GM06990 (cell line): Measurements from ENCODE around the gene VBP1.
"Not testable (repeated sequence)": the region's sequence is repeated elsewhere in the genome, so short reads cannot be mapped to it uniquely, and the experiment has no call there.

Source experiments
- DNase-seq: peaks from one replicate; pipeline ENCODE4 v3.0.0-alpha.2; 2011; ENCODE audit not compliant: insufficient read length; ENCODE audit errors: extremely low read depth
- H3K27me3 ChIP-seq: replicated peaks from 2 replicates; pipeline ENCODE4 v1.6.0; 2011; ENCODE audit warnings: low read length; ENCODE audit not compliant: control insufficient read depth, insufficient read depth
- H3K36me3 ChIP-seq: 2 replicates; pipeline ENCODE4 v1.5.1; 2011; ENCODE audit warnings: low read length; ENCODE audit not compliant: control insufficient read depth, insufficient read depth
- H3K4me3 ChIP-seq: replicated peaks from 2 replicates; pipeline ENCODE4 v1.5.1; 2011; ENCODE audit warnings: low read depth, mild to moderate bottlenecking, control low read depth, low read length
- TF ChIP-seq, protein P1 (sequence below): IDR thresholded peaks from 2 replicates; pipeline ENCODE4 v1.5.1; 2011; ENCODE audit warnings: low read length, control low read depth, mild to moderate bottlenecking, inconsistent platforms; ENCODE audit not compliant: insufficient read depth, poor library complexity, severe bottlenecking

VBP1 gene

DNA sequence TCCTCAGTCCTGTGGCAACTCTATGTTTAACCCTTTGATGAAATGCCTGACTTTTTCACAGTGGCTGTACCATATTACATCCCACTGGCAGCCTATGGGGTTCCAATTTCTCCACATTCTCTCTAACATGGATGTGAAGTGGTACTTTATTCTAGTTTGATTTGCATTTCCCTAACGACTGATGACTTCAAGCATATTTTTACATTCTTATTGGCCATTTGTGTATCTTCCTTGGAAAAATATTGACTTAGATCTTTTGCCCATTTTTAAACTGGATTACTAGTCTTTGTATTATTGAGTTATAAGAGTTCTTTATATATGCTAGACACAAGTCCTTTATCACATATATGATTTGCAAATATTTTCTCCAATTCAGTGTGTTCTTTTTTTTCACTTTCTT, 50.2 kb downstream of the VBP1 start:
- H3K36me3 ChIP-seq, result no peaks in the 10 kb centered on the region
- DNase-seq, result no peak
- TF ChIP-seq, protein P1, sequence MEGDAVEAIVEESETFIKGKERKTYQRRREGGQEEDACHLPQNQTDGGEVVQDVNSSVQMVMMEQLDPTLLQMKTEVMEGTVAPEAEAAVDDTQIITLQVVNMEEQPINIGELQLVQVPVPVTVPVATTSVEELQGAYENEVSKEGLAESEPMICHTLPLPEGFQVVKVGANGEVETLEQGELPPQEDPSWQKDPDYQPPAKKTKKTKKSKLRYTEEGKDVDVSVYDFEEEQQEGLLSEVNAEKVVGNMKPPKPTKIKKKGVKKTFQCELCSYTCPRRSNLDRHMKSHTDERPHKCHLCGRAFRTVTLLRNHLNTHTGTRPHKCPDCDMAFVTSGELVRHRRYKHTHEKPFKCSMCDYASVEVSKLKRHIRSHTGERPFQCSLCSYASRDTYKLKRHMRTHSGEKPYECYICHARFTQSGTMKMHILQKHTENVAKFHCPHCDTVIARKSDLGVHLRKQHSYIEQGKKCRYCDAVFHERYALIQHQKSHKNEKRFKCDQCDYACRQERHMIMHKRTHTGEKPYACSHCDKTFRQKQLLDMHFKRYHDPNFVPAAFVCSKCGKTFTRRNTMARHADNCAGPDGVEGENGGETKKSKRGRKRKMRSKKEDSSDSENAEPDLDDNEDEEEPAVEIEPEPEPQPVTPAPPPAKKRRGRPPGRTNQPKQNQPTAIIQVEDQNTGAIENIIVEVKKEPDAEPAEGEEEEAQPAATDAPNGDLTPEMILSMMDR, result no peak
- H3K27me3 ChIP-seq, result no peaks in the 10 kb centered on the region
- H3K4me3 ChIP-seq, result no peak overlapping the region

DNA sequence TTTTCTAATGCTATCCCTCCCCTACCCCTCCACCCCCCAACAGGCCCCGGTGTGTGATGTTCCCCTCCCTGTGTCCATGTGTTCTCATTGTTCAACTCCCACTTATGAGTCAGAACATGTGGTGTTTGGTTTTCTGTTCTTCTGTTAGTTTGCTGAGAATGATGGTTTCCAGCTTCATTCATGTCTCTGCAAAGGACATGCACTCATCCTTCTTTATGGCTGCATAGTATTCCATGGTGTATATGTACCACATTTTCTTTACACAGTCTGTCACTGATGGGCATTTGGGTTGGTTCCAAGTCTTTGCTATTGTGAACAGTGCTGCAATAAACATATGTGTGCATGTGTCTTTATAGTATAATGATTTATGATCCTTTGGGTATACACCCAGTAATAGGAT, 51.7 kb downstream of the VBP1 start:
- H3K27me3 ChIP-seq, DNase-seq, H3K36me3 ChIP-seq, H3K4me3 ChIP-seq: not testable (repeated sequence)

DNA sequence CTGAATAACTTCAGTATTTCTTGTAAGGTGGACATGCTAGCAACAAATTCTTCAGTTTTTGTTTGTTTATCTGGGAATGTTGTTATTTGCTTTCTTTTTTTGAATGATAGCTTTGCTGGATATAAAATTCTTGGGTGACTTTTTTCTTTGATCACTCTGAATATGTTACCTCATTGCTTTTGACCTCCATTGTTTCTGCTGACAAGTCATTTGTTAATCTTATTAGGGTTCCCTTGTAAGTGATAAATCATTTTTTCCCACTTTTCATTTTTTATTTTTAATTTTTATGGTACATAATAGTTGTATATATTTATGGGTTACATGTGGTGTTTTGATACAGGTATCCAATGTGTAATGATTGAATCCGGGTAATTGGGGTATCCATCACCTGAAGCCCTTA, 54.7 kb downstream of the VBP1 start:
- TF ChIP-seq, protein P1, result no peak
- H3K36me3 ChIP-seq, result no peaks in the 10 kb centered on the region
- no peaks in the 10 kb centered on the region for H3K27me3 ChIP-seq
- DNase-seq, result no peak
- H3K4me3 ChIP-seq, result no peak overlapping the region

DNA sequence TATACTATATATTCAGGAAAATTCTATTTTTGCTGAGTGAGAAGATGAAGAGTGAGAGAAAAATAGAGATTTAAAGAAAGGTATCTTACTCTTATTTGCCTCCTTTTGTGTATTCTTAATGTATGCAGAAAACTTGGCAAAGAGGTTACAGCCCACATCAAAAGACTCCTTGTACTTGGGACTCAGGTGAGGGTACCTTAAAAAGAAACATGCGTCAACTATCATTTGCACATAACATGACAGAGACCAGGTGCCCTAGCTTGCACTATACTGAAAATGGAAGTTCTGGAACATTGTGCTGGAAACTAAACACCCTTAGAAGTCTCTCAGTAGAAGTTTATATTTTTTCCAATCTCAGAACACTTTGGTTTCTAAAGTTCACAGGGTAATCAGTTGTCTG, 63.6 kb downstream of the VBP1 start:
- no peak for DNase-seq
- H3K4me3 ChIP-seq, result no peak overlapping the region
- H3K27me3 ChIP-seq, result no peaks in the 10 kb centered on the region
- no peaks in the 10 kb centered on the region for H3K36me3 ChIP-seq
- TF ChIP-seq, protein P1, result no peak
